ENCODE data around the gene WDR5. TPM values are rescaled to one million over a fixed set of nuclear protein-coding genes. Genes with fewer than 3 reads are reported as not detected.

Gene WDR5
- total RNA-seq = 18.2 and 21.3 TPM in 2 replicates

GRCh38 chr9:134135343-134136117 is at the start of gene WDR5:
Gene WDR5, plus strand, starts transcription at chr9:134136082. Its CDS starts 3,796 bp downstream, at chr9:134139878.

Small RNA genes within 50 kb of the gene (small RNA-seq; reads per million reads assigned to genes)
- 198 reads per million, percentile 98 among the genes with 10 or more reads in this experiment for gene RNU6ATAC

Other genes with a start within 250 kb of the WDR5 start
- 14.3 and 14.8 TPM in 2 replicates for gene VAV2, start 143.8 kb upstream of the WDR5 start, total RNA-seq
- gene BRD3OS, start 110.6 kb upstream of the WDR5 start, total RNA-seq = 24.6 and 30.3 TPM in 2 replicates
- 6.3 and 7.6 TPM in 2 replicates for gene BRD3, start 68.1 kb upstream of the WDR5 start, total RNA-seq
- not detected in 2 replicates for gene RNU6ATAC, start 28.5 kb downstream of the WDR5 start, total RNA-seq
- gene RXRA, start 190.4 kb downstream of the WDR5 start, total RNA-seq = 32.3 and 32.9 TPM in 2 replicates

Measured in articular chondrocyte of knee joint (primary cell).